Measurements from ENCODE around the gene DLD.

DLD gene

GRCh38 chr7:107957436-107957835, 66.5 kb downstream of the DLD start:
- TF ChIP-seq CTCF (IDR thresholded peaks at IDR 0.05; ENCODE audit: extremely low read depth, insufficient read depth, missing control alignments), result no peak
- in situ Hi-C loops (cut with MboI; ENCODE audit: low pct_unique_long_range_greater_than_20kb, low sequenced_read_pairs, unreplicated experiment), result no loop called here

GRCh38 chr7:107958764-107959526, 68.0 kb downstream of the DLD start:
- no peak for DNase-seq (ENCODE audit: low spot score)
- no peak for TF ChIP-seq CTCF (IDR thresholded peaks at IDR 0.05; ENCODE audit: extremely low read depth, insufficient read depth, missing control alignments)
- in situ Hi-C loops (cut with MboI; ENCODE audit: low pct_unique_long_range_greater_than_20kb, low sequenced_read_pairs, unreplicated experiment), result no loop called here

More at GRCh38 chr7:107957436-107957835, 66.5 kb downstream of the DLD start:
- DNase-seq (ENCODE audit: low spot score), result no peak

GRCh38 chr7:107959527-107959898, 68.5 kb downstream of the DLD start:
- DNase-seq (ENCODE audit: low spot score), result no peak
- in situ Hi-C loops (cut with MboI; ENCODE audit: low pct_unique_long_range_greater_than_20kb, low sequenced_read_pairs, unreplicated experiment), result no loop called here
- no peak for TF ChIP-seq CTCF (IDR thresholded peaks at IDR 0.05; ENCODE audit: extremely low read depth, insufficient read depth, missing control alignments)

- in situ Hi-C loops (cut with MboI; ENCODE audit: low pct_unique_long_range_greater_than_20kb, low sequenced_read_pairs, unreplicated experiment), result no loop called here
- TF ChIP-seq CTCF (IDR thresholded peaks at IDR 0.05; ENCODE audit: extremely low read depth, insufficient read depth, missing control alignments), result no peak
- no peak for DNase-seq (ENCODE audit: low spot score)
Observed at GRCh38 chr7:107960272-107960671, 69.3 kb downstream of the DLD start.

- in situ Hi-C loops (cut with MboI; ENCODE audit: low pct_unique_long_range_greater_than_20kb, low sequenced_read_pairs, unreplicated experiment), result no loop called here
- no peak for TF ChIP-seq CTCF (IDR thresholded peaks at IDR 0.05; ENCODE audit: extremely low read depth, insufficient read depth, missing control alignments)
- no peak for DNase-seq (ENCODE audit: low spot score)
Observed at GRCh38 chr7:107961405-107961804, 70.4 kb downstream of the DLD start.

- no peak for TF ChIP-seq CTCF (IDR thresholded peaks at IDR 0.05; ENCODE audit: extremely low read depth, insufficient read depth, missing control alignments)
- DNase-seq (ENCODE audit: low spot score), result no peak
- in situ Hi-C loops (cut with MboI; ENCODE audit: low pct_unique_long_range_greater_than_20kb, low sequenced_read_pairs, unreplicated experiment), result no loop called here
Observed at GRCh38 chr7:107962817-107963216, 71.8 kb downstream of the DLD start.
